HCT116 (cell line): Measurements from ENCODE around the gene ORM1. TPM values are rescaled to one million over a fixed set of nuclear protein-coding genes. Genes with fewer than 3 reads are reported as not detected.

Experiments
- ATAC-seq: fragments of 200-7000 bp; cut with Tn5 transposase; 2 replicates; pipeline ENCODE4 v1.9.1; 2020; ENCODE audit warnings: mild to moderate bottlenecking, moderate library complexity
- BruUV-seq: library from RNA; stranded (reverse); fragments of 400-500 nt; replicated peaks from 2 replicates; lab custom pipeline; 2021; lab: Mats Ljungman, UMichigan
- CTCF ChIA-PET: fragments of 300-600 bp; sonication (Branson Sonifier 250); formaldehyde crosslinking; loops from one replicate; lab custom pipeline; 2021; ENCODE audit warnings: antibody characterized with exemption; lab: Charles Lee
- POLR2A ChIA-PET: fragments of 300-600, 350-600 bp; sonication (Branson Sonifier 250); formaldehyde crosslinking; loops from one replicate; lab custom pipeline; 2021; ENCODE audit warnings: antibody characterized with exemption; lab: Charles Lee
- RAD21 ChIA-PET, 2 experiments: fragments of 300-600 bp; sonication (Branson Sonifier 250); formaldehyde crosslinking; loops; one replicate each; lab custom pipeline; 2023; ENCODE audit warnings: low total read pairs in 2 of 2; ENCODE audit not compliant: uncharacterized antibody in 2 of 2, unreplicated experiment in 2 of 2, low non-redundant PET in 1 of 2; lab: Charles Lee
- DNase-seq: peaks from one replicate; pipeline ENCODE4 v3.0.0-alpha.2; 2010; ENCODE audit warnings: low read depth, low spot score
- H2AFZ ChIP-seq: fragments of 200-600 bp; shearing (Covaris generic), sonication (generic); 2 replicates; pipeline ENCODE4 v1.6.1; 2017; ENCODE audit warnings: low read depth, mixed run types, mixed read lengths, antibody characterized with exemption, low read length; ENCODE audit not compliant: poor library complexity, severe bottlenecking
- H3K27ac ChIP-seq: 2 replicates; pipeline ENCODE4 v1.5.1; 2012; ENCODE audit warnings: low read depth, low read length
- H3K27me3 ChIP-seq: fragments of 200-600 bp; sonication (generic); 2 replicates; pipeline ENCODE4 v1.6.1; 2016; ENCODE audit warnings: mixed run types, low read length, mixed read lengths; ENCODE audit not compliant: insufficient read depth
- H3K36me3 ChIP-seq, 2 experiments: fragments of 200-500 bp in 1 of 2; fragments of 200-600 bp in 1 of 2; sonication (Bioruptor generic) in 1 of 2; sonication (generic) in 1 of 2; 2 replicates each; pipeline versions ENCODE4 v1.5.1 to v1.6.1; 2014 to 2016; ENCODE audit warnings: low read length in 2 of 2, inconsistent platforms in 1 of 2, mixed read lengths in 1 of 2, mixed run types in 1 of 2; ENCODE audit not compliant: insufficient read depth in 2 of 2, control insufficient read depth in 1 of 2
- H3K4me1 ChIP-seq, 2 experiments: fragments of 200-600 bp in 1 of 2; sonication (generic) in 1 of 2; 2 replicates each; pipeline versions ENCODE4 v1.5.1 to v1.6.1; 2012 to 2017; ENCODE audit warnings: low read length in 2 of 2, inconsistent platforms in 1 of 2, mild to moderate bottlenecking in 1 of 2, mixed read lengths in 1 of 2, mixed run types in 1 of 2, moderate library complexity in 1 of 2; ENCODE audit not compliant: insufficient read depth in 2 of 2, control insufficient read depth in 1 of 2
- H3K4me2 ChIP-seq: fragments of 200-600 bp; sonication (generic); 2 replicates; pipeline ENCODE4 v1.6.1; 2017; ENCODE audit warnings: mixed run types, low read length, mixed read lengths
- H3K4me3 ChIP-seq, 2 experiments: fragments of 200-600 bp in 1 of 2; sonication (generic) in 1 of 2; replicated peaks in 1 of 2; 2 replicates each; pipeline ENCODE4 v1.5.1; 2011 to 2016; ENCODE audit warnings: low read length in 2 of 2, control low read depth in 1 of 2, low read depth in 1 of 2, mild to moderate bottlenecking in 1 of 2, mixed read lengths in 1 of 2, mixed run types in 1 of 2
- H3K79me2 ChIP-seq: fragments of 200-600 bp; sonication (generic); 2 replicates; pipeline ENCODE4 v1.6.1; 2017; ENCODE audit warnings: mild to moderate bottlenecking, mixed run types, low read length, moderate library complexity, mixed read lengths; ENCODE audit not compliant: insufficient read depth
- H3K9ac ChIP-seq: fragments of 200-600 bp; sonication (generic); 2 replicates; pipeline ENCODE4 v1.6.1; 2016; ENCODE audit warnings: low read length, mixed read lengths
- H3K9me2 ChIP-seq: fragments of 200-600 bp; sonication (generic), shearing (Covaris generic); 2 replicates; pipeline ENCODE4 v1.6.1; 2017; ENCODE audit warnings: mixed run types, mild to moderate bottlenecking, moderate library complexity; ENCODE audit not compliant: insufficient read depth
- H3K9me3 ChIP-seq, 2 experiments: fragments of 200-500 bp in 1 of 2; fragments of 200-600 bp in 1 of 2; sonication (Bioruptor generic) in 1 of 2; sonication (generic) in 1 of 2; 2 replicates each; pipeline ENCODE4 v1.6.1; 2014 to 2017; ENCODE audit warnings: low read length in 2 of 2, mixed read lengths in 2 of 2, inconsistent platforms in 1 of 2, low read depth in 1 of 2, mild to moderate bottlenecking in 1 of 2, mixed run types in 1 of 2, moderate library complexity in 1 of 2; ENCODE audit not compliant: control insufficient read depth in 1 of 2, insufficient read depth in 1 of 2
- H4K20me1 ChIP-seq: fragments of 200-600 bp; sonication (generic), shearing (Covaris generic); 2 replicates; pipeline ENCODE4 v1.6.1; 2017; ENCODE audit warnings: mixed run types, mild to moderate bottlenecking, moderate library complexity; ENCODE audit not compliant: insufficient read depth
- ATF3 ChIP-seq: IDR thresholded peaks from 2 replicates; pipeline ENCODE4 v1.6.1; 2012
- CBX3 ChIP-seq: IDR thresholded peaks from 2 replicates; pipeline ENCODE4 v1.6.1; 2012; ENCODE audit warnings: low read depth
- CEBPB ChIP-seq: IDR thresholded peaks from 2 replicates; pipeline ENCODE4 v1.6.1; 2012; ENCODE audit warnings: low read depth
- CTCF ChIP-seq, 3 experiments: fragments of 200-600 bp in 1 of 3; sonication (generic) in 1 of 3; IDR thresholded peaks in 2 of 3; conservative IDR thresholded peaks in 1 of 3; 2 replicates each; pipeline ENCODE4 v1.5.1; 2012 to 2017; ENCODE audit warnings: low read depth in 2 of 3, low read length in 2 of 3, antibody characterized with exemption in 1 of 3, borderline replicate concordance in 1 of 3, control low read depth in 1 of 3, mild to moderate bottlenecking in 1 of 3, mixed read lengths in 1 of 3, mixed run types in 1 of 3, moderate library complexity in 1 of 3; ENCODE audit not compliant: insufficient read depth in 1 of 3
- EGR1 ChIP-seq: IDR thresholded peaks from 2 replicates; pipeline ENCODE4 v1.6.1; 2012; ENCODE audit warnings: low read depth
- ELF1 ChIP-seq: IDR thresholded peaks from 2 replicates; pipeline ENCODE4 v1.6.1; 2012; ENCODE audit warnings: low read depth, borderline replicate concordance
- EZH2 ChIP-seq: fragments of 200-600 bp; sonication (generic); IDR thresholded peaks from 2 replicates; pipeline ENCODE4 v1.6.1; 2017; ENCODE audit warnings: antibody characterized with exemption, mixed run types
- EZH2phosphoT487 ChIP-seq: fragments of 200-600 bp; IDR thresholded peaks from 2 replicates; pipeline ENCODE4 v1.6.1; 2018; ENCODE audit warnings: antibody characterized with exemption, borderline replicate concordance
- JUND ChIP-seq: IDR thresholded peaks from 2 replicates; pipeline ENCODE4 v1.6.1; 2012
- POLR2A ChIP-seq: IDR thresholded peaks from 2 replicates; pipeline ENCODE4 v1.7.0; 2011; ENCODE audit warnings: borderline replicate concordance; ENCODE audit not compliant: insufficient read depth, insufficient read length; ENCODE audit errors: extremely low read depth
- REST ChIP-seq: IDR thresholded peaks from 2 replicates; pipeline ENCODE4 v1.6.1; 2012; ENCODE audit warnings: low read depth
- SIN3A ChIP-seq: IDR thresholded peaks from 2 replicates; pipeline ENCODE4 v1.6.1; 2012; ENCODE audit warnings: low read depth
- SP1 ChIP-seq: IDR thresholded peaks from 2 replicates; pipeline ENCODE4 v1.6.1; 2012; ENCODE audit warnings: low read depth
- SRF ChIP-seq: IDR thresholded peaks from 2 replicates; pipeline ENCODE4 v1.6.1; 2012; ENCODE audit warnings: low read depth
- TCF7L2 ChIP-seq: IDR thresholded peaks from 2 replicates; pipeline ENCODE4 v1.7.0; 2011; ENCODE audit warnings: borderline replicate concordance, inconsistent platforms; ENCODE audit not compliant: insufficient read depth, insufficient read length; ENCODE audit errors: extremely low read depth
- YY1 ChIP-seq: IDR thresholded peaks from 2 replicates; pipeline ENCODE4 v1.6.1; 2011; ENCODE audit warnings: low read length, low read depth, moderate library complexity, mild to moderate bottlenecking; ENCODE audit not compliant: insufficient replicate concordance; ENCODE audit errors: extremely low read depth
- ZFX ChIP-seq: fragments of 450-650 bp; IDR thresholded peaks from 2 replicates; pipeline ENCODE4 v1.6.1; 2017
- ZNF274 ChIP-seq: fragments of 200-500 bp; sonication (Bioruptor generic); IDR thresholded peaks from 2 replicates; pipeline ENCODE4 v1.6.1; 2014; ENCODE audit warnings: mild to moderate bottlenecking, low read depth, low read length, inconsistent platforms
- intact Hi-C: fragments of 100-400 bp; cut with micrococcal nuclease; formaldehyde crosslinking; loops from 2 replicates; pipeline ENCODE4 v1.10.0; 2022
- total RNA-seq: library from RNA; stranded (reverse); gene quantifications from one replicate; pipeline ENCODE4 v1.2.1, GENCODE V29; 2021; ENCODE audit not compliant: unreplicated experiment

Gene ORM1
- total RNA-seq, 1 experiment from 2014 or later, result 5.6 TPM

- ChIA-PET RAD21 (no interaction called here), POLR2A (no interaction called here)
- no TSS peak for BruUV-seq
These were observed 9.7 kb upstream of the ORM1 start for GRCh38 chr9:114313186-114313585.

More at GRCh38 chr9:114313186-114313585, 9.7 kb upstream of the ORM1 start:
- H3K9me2 ChIP-seq, result no peaks in the 10 kb centered on the region
- H3K4me2 ChIP-seq, result no peak overlapping the region
- no peaks in the 10 kb centered on the region for H4K20me1 ChIP-seq
- ATAC-seq (no peak), DNase-seq (no peak)
- CTCF ChIA-PET, result interaction anchor here (0.8 to 1.2 kb wide), 2 partner anchors 9 to 205 kb away, joined by 3 read pairs; no protein-coding TSS in a partner anchor
- H3K4me1 ChIP-seq, result no peaks in the 10 kb centered on the region
- intact Hi-C loops, result no loop called here
- H3K9me3 ChIP-seq, result no peaks in the 10 kb centered on the region
- TF ChIP-seq SRF, result no peak
- no peak for TF ChIP-seq POLR2A
- TF ChIP-seq REST, result no peak
- TF ChIP-seq CTCF (IDR thresholded peaks at IDR 0.05 in 2 of 3, conservative IDR thresholded peaks at IDR 0.05 in 1 of 3; ENCODE audit: borderline replicate concordance in 1 of 3, insufficient read depth in 1 of 3, low read depth in 2 of 3, low read length in 2 of 3), result no peak
- TF ChIP-seq SIN3A, result no peak
- TF ChIP-seq EGR1, result no peak
- TF ChIP-seq ATF3, result no peak
- no peak for TF ChIP-seq YY1
- no peak for TF ChIP-seq CBX3
- TF ChIP-seq EZH2, result no peak
- TF ChIP-seq EZH2phosphoT487, result no peak
- TF ChIP-seq CEBPB, result no peak
- TF ChIP-seq TCF7L2, result no peak
- no peak for TF ChIP-seq JUND
- no peak for TF ChIP-seq ZNF274
- TF ChIP-seq SP1, result no peak
- TF ChIP-seq ZFX, result no peak
- no peak for TF ChIP-seq ELF1
- no peaks in the 10 kb centered on the region for H3K36me3 ChIP-seq
- H2AFZ ChIP-seq, result no peak overlapping the region
- no peak overlapping the region for H3K9ac ChIP-seq
- no peak overlapping the region for H3K4me3 ChIP-seq
- H3K79me2 ChIP-seq, result no peaks in the 10 kb centered on the region
- no peaks in the 10 kb centered on the region for H3K27me3 ChIP-seq
- no peak overlapping the region for H3K27ac ChIP-seq
